ENCODE data around the gene PLTP.

The PLTP gene

GRCh38 chr20:45917790-45918141, 5.8 kb upstream of the PLTP start:
- Histone ChIP-seq H3K9me3 (ENCODE audit: control insufficient read depth, insufficient read depth, low read length) (no peaks in the 10 kb centered on the region), H3K27me3 (ENCODE audit: control insufficient read depth, insufficient read depth, low read length) (no peaks in the 10 kb centered on the region), H3K27ac (ENCODE audit: low read depth, low read length) (no peak overlapping the region), H3K9ac (ENCODE audit: low read depth, low read length) (no peak overlapping the region), H3K36me3 (ENCODE audit: control insufficient read depth, insufficient read depth, low read length) (no peaks in the 10 kb centered on the region), H3K4me3 (ENCODE audit: low read depth, low read length) (no peak overlapping the region), H3K4me1 (ENCODE audit: control insufficient read depth, insufficient read depth, low read length) (no peaks in the 10 kb centered on the region)

GRCh38 chr20:45913116-45913515, 1.2 kb upstream of the PLTP start:
- H3K27me3 ChIP-seq (ENCODE audit: control insufficient read depth, insufficient read depth, low read length) = no peaks in the 10 kb centered on the region
- H3K36me3 ChIP-seq (ENCODE audit: control insufficient read depth, insufficient read depth, low read length) = peaks cover 18% of the 10 kb centered on the region
- no peaks in the 10 kb centered on the region for H3K9me3 ChIP-seq (ENCODE audit: control insufficient read depth, insufficient read depth, low read length)
- no peak overlapping the region for H3K27ac ChIP-seq (ENCODE audit: low read depth, low read length)
- no peak overlapping the region for H3K4me3 ChIP-seq (ENCODE audit: low read depth, low read length)
- H3K4me1 ChIP-seq (ENCODE audit: control insufficient read depth, insufficient read depth, low read length) = peaks cover 4% of the 10 kb centered on the region; the same call in 1 of the 2 replicates
- no peak overlapping the region for H3K9ac ChIP-seq (ENCODE audit: low read depth, low read length)

GRCh38 chr20:45912344-45912682, 358 bp upstream of the PLTP start:
- Histone ChIP-seq H3K9me3 (ENCODE audit: control insufficient read depth, insufficient read depth, low read length) (no peaks in the 10 kb centered on the region), H3K4me3 (ENCODE audit: low read depth, low read length) (peak overlapping the region; percentile 83), H3K4me1 (ENCODE audit: control insufficient read depth, insufficient read depth, low read length) (peaks cover 4% of the 10 kb centered on the region; the same call in 1 of the 2 replicates), H3K27ac (ENCODE audit: low read depth, low read length) (no peak overlapping the region), H3K36me3 (ENCODE audit: control insufficient read depth, insufficient read depth, low read length) (peaks cover 26% of the 10 kb centered on the region), H3K27me3 (ENCODE audit: control insufficient read depth, insufficient read depth, low read length) (no peaks in the 10 kb centered on the region), H3K9ac (ENCODE audit: low read depth, low read length) (no peak overlapping the region)

GRCh38 chr20:45910670-45911485, 1.1 kb downstream of the PLTP start:
- Histone ChIP-seq H3K9me3 (ENCODE audit: control insufficient read depth, insufficient read depth, low read length) (no peaks in the 10 kb centered on the region), H3K27me3 (ENCODE audit: control insufficient read depth, insufficient read depth, low read length) (no peaks in the 10 kb centered on the region), H3K4me1 (ENCODE audit: control insufficient read depth, insufficient read depth, low read length) (peaks cover 4% of the 10 kb centered on the region; the same call in 1 of the 2 replicates), H3K27ac (ENCODE audit: low read depth, low read length) (peak overlapping the region; percentile 89), H3K36me3 (ENCODE audit: control insufficient read depth, insufficient read depth, low read length) (peaks cover 37% of the 10 kb centered on the region), H3K4me3 (ENCODE audit: low read depth, low read length) (peak overlapping the region; percentile 83), H3K9ac (ENCODE audit: low read depth, low read length) (peak overlapping the region; percentile 53; the same call in 1 of the 2 replicates)

- H3K36me3 ChIP-seq (ENCODE audit: control insufficient read depth, insufficient read depth, low read length) = peaks cover 45% of the 10 kb centered on the region
- peaks cover 4% of the 10 kb centered on the region; the same call in 1 of the 2 replicates for H3K4me1 ChIP-seq (ENCODE audit: control insufficient read depth, insufficient read depth, low read length)
- no peaks in the 10 kb centered on the region for H3K9me3 ChIP-seq (ENCODE audit: control insufficient read depth, insufficient read depth, low read length)
- no peak overlapping the region for H3K27ac ChIP-seq (ENCODE audit: low read depth, low read length)
- 0 out of 2 replicates have a peak overlapping the region, but pooled peaks have one; percentile 8 for H3K4me3 ChIP-seq (ENCODE audit: low read depth, low read length)
- no peak overlapping the region for H3K9ac ChIP-seq (ENCODE audit: low read depth, low read length)
- H3K27me3 ChIP-seq (ENCODE audit: control insufficient read depth, insufficient read depth, low read length) = no peaks in the 10 kb centered on the region
Measured at GRCh38 chr20:45909817-45910669, 1.9 kb downstream of the PLTP start.

- H3K27me3 ChIP-seq (ENCODE audit: control insufficient read depth, insufficient read depth, low read length) = no peaks in the 10 kb centered on the region
- H3K4me1 ChIP-seq (ENCODE audit: control insufficient read depth, insufficient read depth, low read length) = peaks cover 4% of the 10 kb centered on the region; the same call in 1 of the 2 replicates
- H3K9me3 ChIP-seq (ENCODE audit: control insufficient read depth, insufficient read depth, low read length) = no peaks in the 10 kb centered on the region
- peaks cover 52% of the 10 kb centered on the region for H3K36me3 ChIP-seq (ENCODE audit: control insufficient read depth, insufficient read depth, low read length)
- no peak overlapping the region for H3K27ac ChIP-seq (ENCODE audit: low read depth, low read length)
- H3K9ac ChIP-seq (ENCODE audit: low read depth, low read length) = no peak overlapping the region
- H3K4me3 ChIP-seq (ENCODE audit: low read depth, low read length) = no peak overlapping the region
Measured at GRCh38 chr20:45909336-45909808, 2.6 kb downstream of the PLTP start.

- no peak overlapping the region for H3K27ac ChIP-seq (ENCODE audit: low read depth, low read length)
- no peak overlapping the region for H3K9ac ChIP-seq (ENCODE audit: low read depth, low read length)
- H3K36me3 ChIP-seq (ENCODE audit: control insufficient read depth, insufficient read depth, low read length) = peaks cover 64% of the 10 kb centered on the region
- peaks cover 4% of the 10 kb centered on the region; the same call in 1 of the 2 replicates for H3K4me1 ChIP-seq (ENCODE audit: control insufficient read depth, insufficient read depth, low read length)
- H3K27me3 ChIP-seq (ENCODE audit: control insufficient read depth, insufficient read depth, low read length) = no peaks in the 10 kb centered on the region
- H3K4me3 ChIP-seq (ENCODE audit: low read depth, low read length) = no peak overlapping the region
- no peaks in the 10 kb centered on the region for H3K9me3 ChIP-seq (ENCODE audit: control insufficient read depth, insufficient read depth, low read length)
Measured at GRCh38 chr20:45908084-45908483, 3.9 kb downstream of the PLTP start.

GRCh38 chr20:45907219-45907948, 4.6 kb downstream of the PLTP start:
- Histone ChIP-seq H3K4me1 (ENCODE audit: control insufficient read depth, insufficient read depth, low read length) (peaks cover 3% of the 10 kb centered on the region; the same call in 1 of the 2 replicates), H3K27ac (ENCODE audit: low read depth, low read length) (no peak overlapping the region), H3K9ac (ENCODE audit: low read depth, low read length) (no peak overlapping the region), H3K27me3 (ENCODE audit: control insufficient read depth, insufficient read depth, low read length) (no peaks in the 10 kb centered on the region), H3K9me3 (ENCODE audit: control insufficient read depth, insufficient read depth, low read length) (no peaks in the 10 kb centered on the region), H3K36me3 (ENCODE audit: control insufficient read depth, insufficient read depth, low read length) (peaks cover 70% of the 10 kb centered on the region), H3K4me3 (ENCODE audit: low read depth, low read length) (no peak overlapping the region)

- Histone ChIP-seq H3K4me3 (ENCODE audit: low read depth, low read length) (no peak overlapping the region), H3K27ac (ENCODE audit: low read depth, low read length) (no peak overlapping the region), H3K36me3 (ENCODE audit: control insufficient read depth, insufficient read depth, low read length) (peaks cover 86% of the 10 kb centered on the region), H3K9me3 (ENCODE audit: control insufficient read depth, insufficient read depth, low read length) (no peaks in the 10 kb centered on the region), H3K9ac (ENCODE audit: low read depth, low read length) (no peak overlapping the region), H3K4me1 (ENCODE audit: control insufficient read depth, insufficient read depth, low read length) (no peaks in the 10 kb centered on the region; the same call in 1 of the 2 replicates), H3K27me3 (ENCODE audit: control insufficient read depth, insufficient read depth, low read length) (no peaks in the 10 kb centered on the region)
Measured at GRCh38 chr20:45905505-45906079, 6.4 kb downstream of the PLTP start.

Measured in HUES48 (cell line).